Sigmoid colon (tissue), 4 donors: ENCODE data around the gene BARD1.

Source experiments
- CTCF ChIP-seq, 4 experiments: fragments of 450-650 bp in 3 of 4; fragments of 200-600 bp in 1 of 4; IDR thresholded peaks; one replicate each; pipeline ENCODE4 v1.5.1; 2016 to 2019; ENCODE audit warnings: antibody characterized with exemption in 4 of 4, mild to moderate bottlenecking in 3 of 4, moderate library complexity in 2 of 4
- EP300 ChIP-seq, 4 donors: sonication (generic); formaldehyde crosslinking; IDR thresholded peaks; one replicate each; pipeline ENCODE4 v1.6.1; 2017; ENCODE audit warnings: antibody characterized with exemption in 4 of 4
- POLR2A ChIP-seq, 2 donors: fragments of 450-650 bp; IDR thresholded peaks; one replicate each; pipeline ENCODE4 v1.6.1; 2016; ENCODE audit warnings: antibody characterized with exemption in 2 of 2, mild to moderate bottlenecking in 2 of 2, moderate library complexity in 2 of 2
- POLR2AphosphoS5 ChIP-seq, 4 donors: sonication (generic); formaldehyde crosslinking; IDR thresholded peaks; one replicate each; pipeline ENCODE4 v1.6.1; 2017; ENCODE audit warnings: antibody characterized with exemption in 4 of 4

- TF ChIP-seq POLR2A (IDR thresholded peaks at IDR 0.05) (no peak), CTCF (IDR thresholded peaks at IDR 0.05) (no peak), EP300 (IDR thresholded peaks at IDR 0.05) (no peak), POLR2AphosphoS5 (IDR thresholded peaks at IDR 0.05) (no peak)
Measured at GRCh38 chr2:214796911-214797310, 12.6 kb downstream of the BARD1 start.
